ENCODE data around the gene TMEM219. TPM values are rescaled to one million over a fixed set of nuclear protein-coding genes. Genes with fewer than 3 reads are reported as not detected.

The TMEM219 gene
- total RNA-seq, 6 donors from 2014 or later, result 95.4 to 187 (median 139) TPM

DNA sequence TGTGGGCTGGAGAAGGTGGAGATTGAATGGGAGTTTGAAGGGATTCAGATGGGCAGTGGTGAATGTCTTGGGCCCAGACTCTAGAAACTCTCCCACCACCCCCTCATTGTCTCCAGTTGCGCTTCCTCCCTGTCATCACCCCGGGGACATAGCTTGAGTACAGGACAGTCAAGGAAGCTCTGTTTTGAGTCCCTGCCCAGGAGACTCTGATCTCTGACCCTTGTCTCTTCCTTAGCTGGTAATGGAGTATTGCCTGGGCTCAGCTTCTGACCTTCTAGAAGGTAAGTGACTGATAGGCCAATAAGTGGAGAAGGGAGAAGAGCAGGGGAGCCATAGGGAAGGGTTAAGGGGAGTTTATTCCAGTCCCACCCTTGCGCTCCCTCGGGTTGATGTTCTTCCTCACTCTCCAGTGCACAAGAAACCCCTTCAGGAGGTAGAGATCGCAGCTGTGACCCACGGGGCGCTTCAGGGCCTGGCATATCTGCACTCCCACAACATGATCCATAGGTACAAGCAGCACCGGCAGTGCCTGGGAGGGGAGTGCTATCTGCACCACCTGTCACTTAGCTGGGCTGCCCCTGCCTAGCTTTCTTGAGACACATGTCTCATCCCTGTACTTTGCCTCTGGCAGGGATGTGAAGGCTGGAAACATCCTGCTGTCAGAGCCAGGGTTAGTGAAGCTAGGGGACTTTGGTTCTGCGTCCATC, 16.8 kb downstream of the TMEM219 start:
- WGBS, 2 donors, result 90 to 91% methylated on average over 9 of the region's 9 CpGs
- no peak overlapping the region for H3K4me3 ChIP-seq
- TF ChIP-seq POLR2A (IDR thresholded peaks at IDR 0.05) (no peak), POLR2AphosphoS5 (IDR thresholded peaks at IDR 0.05) (no peak), EP300 (IDR thresholded peaks at IDR 0.05) (no peak)
- ATAC-seq (ENCODE audit: low FRiP score in 2 of 2), result no peak
- peak overlapping the region; percentile 93 to 98 (median 96) for H3K27ac ChIP-seq
- H3K9me3 ChIP-seq, result no peaks in the 10 kb centered on the region
- H3K36me3 ChIP-seq, result peaks cover 48 to 63% (median 58%) of the 10 kb centered on the region in 4 donors
- no peaks in the 10 kb centered on the region for H3K27me3 ChIP-seq
- peaks cover 27 to 60% (median 52%) of the 10 kb centered on the region in 4 donors for H3K4me1 ChIP-seq
- DNase-seq, result no peak

DNA sequence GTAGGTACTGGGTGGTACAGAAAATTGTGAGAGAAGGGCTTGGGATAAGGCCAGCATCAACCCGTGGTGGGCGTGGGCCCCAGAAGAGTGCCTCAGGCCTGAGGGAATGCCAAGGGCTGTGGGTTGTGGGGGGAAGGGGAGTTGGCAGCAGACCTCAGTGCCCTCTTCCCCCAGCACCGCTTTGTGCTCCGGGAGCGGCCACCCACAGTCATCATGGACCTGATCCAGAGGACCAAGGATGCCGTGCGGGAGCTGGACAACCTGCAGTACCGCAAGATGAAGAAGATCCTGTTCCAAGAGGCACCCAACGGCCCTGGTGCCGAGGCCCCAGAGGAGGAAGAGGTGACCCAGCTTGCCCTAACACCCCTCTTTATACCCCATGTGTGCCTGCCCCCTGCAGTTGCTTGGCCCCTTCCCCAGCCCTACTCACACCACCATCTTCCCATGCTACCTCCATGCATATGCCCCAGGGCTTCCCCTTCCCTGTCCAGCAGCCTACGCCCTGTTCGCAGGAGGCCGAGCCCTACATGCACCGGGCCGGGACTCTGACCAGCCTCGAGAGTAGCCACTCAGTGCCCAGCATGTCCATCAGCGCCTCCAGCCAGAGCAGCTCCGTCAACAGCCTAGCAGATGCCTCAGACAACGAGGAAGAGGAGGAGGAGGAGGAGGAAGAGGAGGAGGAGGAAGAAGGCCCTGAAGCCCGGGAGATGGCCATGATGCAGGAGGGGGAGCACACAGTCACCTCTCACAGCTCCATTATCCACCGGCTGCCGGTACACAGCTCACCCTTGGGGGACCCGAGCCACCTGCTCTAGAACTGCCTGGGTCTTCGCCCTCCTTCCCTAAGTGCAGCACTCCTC, 20.9 kb downstream of the TMEM219 start:
- Histone ChIP-seq H3K9me3 (no peaks in the 10 kb centered on the region), H3K36me3 (peaks cover 83 to 100% (median 97%) of the 10 kb centered on the region in 4 donors), H3K27ac (peak overlapping the region; percentile 70 to 86 (median 76)), H3K27me3 (no peaks in the 10 kb centered on the region), H3K4me3 (no peak overlapping the region), H3K4me1 (peaks cover 5 to 58% (median 47%) of the 10 kb centered on the region in 4 donors)
- DNase-seq, result no peak
- no peak for TF ChIP-seq EP300 (IDR thresholded peaks at IDR 0.05)
- TF ChIP-seq, protein P1, sequence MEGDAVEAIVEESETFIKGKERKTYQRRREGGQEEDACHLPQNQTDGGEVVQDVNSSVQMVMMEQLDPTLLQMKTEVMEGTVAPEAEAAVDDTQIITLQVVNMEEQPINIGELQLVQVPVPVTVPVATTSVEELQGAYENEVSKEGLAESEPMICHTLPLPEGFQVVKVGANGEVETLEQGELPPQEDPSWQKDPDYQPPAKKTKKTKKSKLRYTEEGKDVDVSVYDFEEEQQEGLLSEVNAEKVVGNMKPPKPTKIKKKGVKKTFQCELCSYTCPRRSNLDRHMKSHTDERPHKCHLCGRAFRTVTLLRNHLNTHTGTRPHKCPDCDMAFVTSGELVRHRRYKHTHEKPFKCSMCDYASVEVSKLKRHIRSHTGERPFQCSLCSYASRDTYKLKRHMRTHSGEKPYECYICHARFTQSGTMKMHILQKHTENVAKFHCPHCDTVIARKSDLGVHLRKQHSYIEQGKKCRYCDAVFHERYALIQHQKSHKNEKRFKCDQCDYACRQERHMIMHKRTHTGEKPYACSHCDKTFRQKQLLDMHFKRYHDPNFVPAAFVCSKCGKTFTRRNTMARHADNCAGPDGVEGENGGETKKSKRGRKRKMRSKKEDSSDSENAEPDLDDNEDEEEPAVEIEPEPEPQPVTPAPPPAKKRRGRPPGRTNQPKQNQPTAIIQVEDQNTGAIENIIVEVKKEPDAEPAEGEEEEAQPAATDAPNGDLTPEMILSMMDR (IDR thresholded peaks at IDR 0.05), result no peak
- TF ChIP-seq POLR2A (IDR thresholded peaks at IDR 0.05), result no peak
- no peak for TF ChIP-seq POLR2AphosphoS5 (IDR thresholded peaks at IDR 0.05)
- WGBS, 2 donors, result 84 to 85% methylated on average over 24 of the region's 24 CpGs
- ATAC-seq (ENCODE audit: low FRiP score in 2 of 2), result no peak

DNA sequence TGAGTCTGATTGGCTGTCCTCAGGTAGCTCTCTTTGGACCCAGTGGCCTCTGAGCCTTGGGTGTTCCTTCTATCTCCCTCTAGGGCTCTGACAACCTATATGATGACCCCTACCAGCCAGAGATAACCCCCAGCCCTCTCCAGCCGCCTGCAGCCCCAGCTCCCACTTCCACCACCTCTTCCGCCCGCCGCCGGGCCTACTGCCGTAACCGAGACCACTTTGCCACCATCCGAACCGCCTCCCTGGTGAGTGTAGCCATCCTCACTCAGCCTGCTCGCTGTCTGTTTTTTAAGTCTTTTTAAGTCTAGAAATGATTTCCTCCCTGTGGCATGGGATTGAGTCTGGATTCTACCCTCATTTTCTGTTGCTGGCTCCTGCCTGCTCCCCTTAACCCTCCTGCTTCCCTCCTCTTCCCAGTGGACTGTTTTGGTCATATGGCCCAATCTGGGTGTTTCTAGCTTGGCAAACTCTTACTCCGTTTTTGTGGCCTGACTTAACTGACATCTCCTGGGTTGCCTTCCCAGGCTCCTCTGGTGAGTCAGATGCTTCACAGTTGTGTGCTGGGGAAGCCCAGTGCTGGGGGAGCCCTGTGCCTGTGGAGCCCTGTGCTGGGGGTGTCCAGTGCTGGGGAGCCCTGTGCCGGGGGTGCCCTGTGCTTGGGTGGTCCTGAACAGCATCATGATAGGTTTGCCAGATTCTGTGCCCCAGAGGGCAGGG, 21.7 kb downstream of the TMEM219 start:
- Histone ChIP-seq H3K4me3 (no peak overlapping the region), H3K9me3 (no peaks in the 10 kb centered on the region), H3K4me1 (peaks cover 0 to 57% (median 43%) of the 10 kb centered on the region in 4 donors), H3K36me3 (peaks cover 78 to 100% (median 98%) of the 10 kb centered on the region in 4 donors), H3K27me3 (no peaks in the 10 kb centered on the region), H3K27ac (peak overlapping the region; percentile 70 to 86 (median 76))
- WGBS, 2 donors, result 79 to 80% methylated on average over 11 to 12 of the region's 12 CpGs
- DNase-seq (peak in 1 of 2 donors; percentile 45), ATAC-seq (ENCODE audit: low FRiP score in 2 of 2) (peak in 1 of 2 donors; percentile 29)
- TF ChIP-seq POLR2A (IDR thresholded peaks at IDR 0.05), result no peak
- TF ChIP-seq POLR2AphosphoS5 (IDR thresholded peaks at IDR 0.05), result no peak
- TF ChIP-seq, protein P1 (IDR thresholded peaks at IDR 0.05), result no peak

DNA sequence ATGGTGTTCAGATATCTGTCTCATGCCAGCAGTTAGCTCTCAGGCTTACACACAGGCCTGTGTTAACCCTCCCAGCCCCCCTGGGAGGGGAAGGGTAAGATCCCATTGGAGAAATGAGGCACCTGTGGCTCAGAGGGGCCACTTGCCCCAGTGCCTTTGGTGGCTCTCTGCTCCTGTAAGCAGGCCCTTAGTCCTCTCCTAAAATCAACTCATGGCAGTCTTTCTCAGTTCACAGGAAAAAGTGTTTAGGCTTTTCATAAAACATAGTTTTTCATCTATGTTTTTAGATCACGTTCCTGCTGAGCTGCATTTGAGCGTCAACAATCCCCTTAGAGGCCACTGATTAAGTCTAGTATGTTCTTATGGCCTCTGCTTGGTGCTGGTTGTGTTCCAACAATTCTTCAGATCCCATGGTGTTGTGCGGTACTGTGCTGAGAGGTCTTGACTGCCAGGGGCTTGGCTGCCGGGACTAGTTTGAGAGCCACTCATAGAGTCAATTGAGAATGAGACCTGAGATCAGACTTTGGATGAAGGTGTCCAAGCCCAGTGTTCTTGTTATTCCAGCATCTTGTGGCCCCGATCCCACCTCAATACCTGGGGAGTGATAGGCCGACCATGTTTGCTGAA, 22.4 kb downstream of the TMEM219 start:
- ATAC-seq (ENCODE audit: low FRiP score in 2 of 2) (peak in 1 of 2 donors; percentile 17), DNase-seq (peak in 1 of 2 donors; percentile 85)
- Histone ChIP-seq H3K36me3 (peaks cover 72 to 100% (median 94%) of the 10 kb centered on the region in 4 donors), H3K4me3 (no peak overlapping the region), H3K27ac (peak overlapping the region; percentile 70 to 86 (median 76)), H3K27me3 (no peaks in the 10 kb centered on the region), H3K9me3 (no peaks in the 10 kb centered on the region), H3K4me1 (peaks cover 0 to 57% (median 41%) of the 10 kb centered on the region in 4 donors)
- 50 to 69% methylated on average over 6 of the region's 6 CpGs for WGBS, 2 donors
- TF ChIP-seq EP300 (IDR thresholded peaks at IDR 0.05) (no peak), POLR2AphosphoS5 (IDR thresholded peaks at IDR 0.05) (peak in 1 of 2 donors; percentile 31), POLR2A (IDR thresholded peaks at IDR 0.05) (no peak)
- TF ChIP-seq, protein P1 (IDR thresholded peaks at IDR 0.05), result no peak
